Midbrain (tissue), 1 donor: ENCODE measurements around the gene KCNAB2.

Source experiments
- DNase-seq: peaks from one replicate; lab custom pipeline; 2025; lab: John Stamatoyannopoulos, UW

The KCNAB2 gene

DNA sequence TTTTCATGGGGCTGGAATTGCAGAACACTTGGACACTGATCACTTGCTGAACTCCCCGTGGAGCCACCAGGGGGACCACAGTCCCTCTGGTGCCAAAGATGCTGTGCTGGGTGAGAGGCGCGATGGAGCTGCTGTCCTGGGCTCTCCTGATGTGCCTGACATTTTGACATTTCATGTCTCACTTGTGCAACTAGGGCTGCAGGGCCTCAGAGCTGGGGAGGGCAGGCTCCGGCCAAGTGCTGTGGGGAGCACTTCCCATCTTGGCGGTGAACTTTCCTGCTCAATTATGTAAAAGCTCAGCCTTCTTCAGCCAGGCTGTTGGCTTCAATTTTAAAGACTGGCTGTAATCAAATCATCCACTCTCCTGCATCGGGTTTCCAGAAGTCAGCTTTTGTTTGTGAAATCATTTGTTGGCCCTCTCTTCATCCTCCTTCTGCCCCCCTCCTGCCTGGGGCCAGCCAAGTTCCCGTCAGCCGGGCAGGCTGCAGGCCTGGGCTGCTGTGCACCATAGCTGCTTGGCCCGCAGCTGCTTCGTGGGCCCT, 36.8 kb downstream of the KCNAB2 start:
- peak; percentile 17 for DNase-seq

GRCh38 chr1:6083385-6083784, 37.7 kb downstream of the KCNAB2 start:
- DNase-seq, result no peak

DNA sequence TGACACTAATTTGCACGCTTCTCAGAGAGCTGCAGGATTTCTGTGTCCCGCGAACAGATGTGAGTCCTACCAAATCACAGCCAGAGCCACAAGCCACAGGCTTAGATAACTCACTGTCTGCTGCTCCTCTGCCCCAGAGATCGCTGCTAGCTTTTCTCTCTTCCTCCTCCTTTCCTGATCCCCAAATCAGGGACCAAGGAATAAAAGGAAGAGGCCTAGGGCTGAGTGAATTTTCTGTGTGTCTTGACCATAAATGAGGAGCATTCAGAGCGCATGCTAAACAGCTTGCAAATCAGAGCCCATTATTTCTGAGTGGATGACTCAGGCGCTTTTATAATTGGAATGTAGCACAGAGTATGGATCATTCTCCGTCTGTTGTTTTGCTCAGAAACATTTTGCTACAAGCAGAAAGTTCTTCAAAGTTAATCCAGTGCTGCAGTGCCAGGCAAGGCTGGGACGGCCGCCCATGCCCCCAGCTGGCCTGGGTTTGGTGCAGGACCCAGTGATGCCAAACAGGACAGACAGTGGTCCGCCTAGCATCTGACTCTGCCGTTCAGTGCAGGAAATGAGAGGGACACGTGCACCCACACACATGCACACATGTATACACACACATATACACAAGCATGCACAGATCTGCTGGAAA, 38.2 kb downstream of the KCNAB2 start:
- peak; percentile 30 for DNase-seq

DNA sequence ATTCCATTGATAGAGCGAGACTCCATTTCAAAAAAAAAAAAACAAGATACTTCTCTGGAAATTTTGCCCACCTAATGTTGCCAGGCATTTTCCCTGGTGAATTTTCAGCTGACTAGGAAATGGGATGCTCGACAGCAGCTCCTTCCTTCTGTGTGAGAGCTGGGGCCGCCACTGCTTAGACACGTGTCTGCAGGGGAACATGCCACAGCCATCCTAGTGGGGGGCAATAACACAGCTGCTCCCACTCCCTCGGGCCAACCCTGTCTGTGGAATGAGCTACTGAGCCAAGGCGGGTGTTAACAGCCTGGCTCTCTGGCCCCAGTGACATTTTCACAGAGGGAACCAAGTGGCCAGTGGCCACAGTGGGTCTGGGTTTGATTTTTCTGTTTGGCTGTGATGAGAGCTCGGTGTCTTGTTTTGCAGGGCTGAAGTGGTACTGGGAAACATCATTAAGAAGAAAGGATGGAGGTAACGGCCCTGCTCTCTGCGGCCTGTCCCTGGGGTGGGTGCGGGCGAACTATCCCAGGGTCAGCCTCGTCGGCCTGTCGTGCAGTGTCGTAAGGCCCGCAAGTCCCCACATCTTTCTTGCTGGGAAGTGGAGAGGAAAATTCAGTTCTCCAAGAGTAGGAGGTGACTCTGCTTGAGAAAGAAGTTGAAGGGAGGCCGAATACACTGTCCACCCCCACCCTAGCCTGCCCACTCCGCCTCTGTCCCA, 39.2 kb downstream of the KCNAB2 start:
- DNase-seq, result no peak

DNA sequence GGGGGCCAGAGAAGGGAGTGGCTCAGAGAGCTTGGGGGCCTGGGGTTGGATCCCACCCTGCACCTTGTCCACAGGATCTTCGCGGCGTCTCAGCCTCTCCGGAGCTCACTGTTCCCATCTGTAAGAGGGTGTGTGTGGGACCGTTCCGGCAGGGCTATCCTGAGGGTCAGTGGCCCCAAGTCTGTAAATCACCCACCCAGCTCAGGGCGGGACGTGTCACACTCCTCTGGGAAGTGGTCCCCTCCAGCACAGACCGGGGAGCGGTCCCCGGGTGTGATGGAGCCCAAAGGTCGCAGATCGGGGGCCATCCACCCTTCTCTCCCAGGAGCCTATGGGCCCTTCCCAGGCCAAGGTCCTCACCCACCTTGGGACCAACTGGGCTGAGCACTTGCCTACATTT, 40.0 kb downstream of the KCNAB2 start:
- no peak for DNase-seq

- no peak for DNase-seq
Observed at GRCh38 chr1:6086358-6086757, 40.7 kb downstream of the KCNAB2 start.

- no peak for DNase-seq
Observed at GRCh38 chr1:6086762-6087376, 41.2 kb downstream of the KCNAB2 start.

- DNase-seq, result no peak
Observed at GRCh38 chr1:6087377-6087772, 41.7 kb downstream of the KCNAB2 start.

DNA sequence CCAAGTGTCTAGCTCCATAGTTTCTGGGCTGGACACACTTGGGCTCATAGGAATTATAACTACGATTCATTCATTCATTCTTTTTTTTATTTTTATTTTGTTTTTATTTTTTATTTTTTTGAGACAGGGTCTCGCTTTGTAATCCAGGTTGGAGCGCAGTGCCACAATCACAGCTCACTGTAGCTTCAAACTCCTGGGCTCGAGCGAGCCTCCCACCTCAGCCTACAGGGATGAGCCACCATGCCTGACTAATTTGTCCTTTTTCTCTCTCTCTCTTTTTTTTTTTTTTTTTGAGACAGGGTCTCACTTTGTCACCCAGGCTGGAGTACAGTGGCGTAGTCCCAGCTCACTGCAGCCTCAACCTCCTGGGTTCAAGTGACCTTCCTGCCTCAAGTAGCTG, 42.3 kb downstream of the KCNAB2 start:
- no peak for DNase-seq

GRCh38 chr1:6088956-6089355, 43.3 kb downstream of the KCNAB2 start:
- no peak for DNase-seq

DNA sequence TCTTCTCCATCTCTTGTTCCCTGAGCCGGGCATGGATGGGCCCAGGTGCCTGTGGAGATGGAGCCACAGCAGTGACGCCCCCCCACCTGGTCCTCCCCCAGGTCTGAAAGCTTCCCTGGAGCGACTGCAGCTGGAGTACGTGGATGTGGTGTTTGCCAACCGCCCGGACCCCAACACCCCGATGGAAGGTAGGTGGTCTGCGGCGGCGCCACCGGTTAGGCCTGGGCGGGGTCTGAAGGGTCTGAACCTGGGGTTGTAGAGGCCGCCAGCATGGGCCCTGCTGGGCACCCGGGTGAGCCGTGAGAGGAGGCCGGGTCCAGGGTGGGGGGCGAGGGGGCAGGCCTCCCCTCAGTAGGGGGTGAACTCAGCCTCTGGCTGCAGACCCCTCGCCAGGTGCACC, 44.6 kb downstream of the KCNAB2 start:
- DNase-seq, result no peak

DNA sequence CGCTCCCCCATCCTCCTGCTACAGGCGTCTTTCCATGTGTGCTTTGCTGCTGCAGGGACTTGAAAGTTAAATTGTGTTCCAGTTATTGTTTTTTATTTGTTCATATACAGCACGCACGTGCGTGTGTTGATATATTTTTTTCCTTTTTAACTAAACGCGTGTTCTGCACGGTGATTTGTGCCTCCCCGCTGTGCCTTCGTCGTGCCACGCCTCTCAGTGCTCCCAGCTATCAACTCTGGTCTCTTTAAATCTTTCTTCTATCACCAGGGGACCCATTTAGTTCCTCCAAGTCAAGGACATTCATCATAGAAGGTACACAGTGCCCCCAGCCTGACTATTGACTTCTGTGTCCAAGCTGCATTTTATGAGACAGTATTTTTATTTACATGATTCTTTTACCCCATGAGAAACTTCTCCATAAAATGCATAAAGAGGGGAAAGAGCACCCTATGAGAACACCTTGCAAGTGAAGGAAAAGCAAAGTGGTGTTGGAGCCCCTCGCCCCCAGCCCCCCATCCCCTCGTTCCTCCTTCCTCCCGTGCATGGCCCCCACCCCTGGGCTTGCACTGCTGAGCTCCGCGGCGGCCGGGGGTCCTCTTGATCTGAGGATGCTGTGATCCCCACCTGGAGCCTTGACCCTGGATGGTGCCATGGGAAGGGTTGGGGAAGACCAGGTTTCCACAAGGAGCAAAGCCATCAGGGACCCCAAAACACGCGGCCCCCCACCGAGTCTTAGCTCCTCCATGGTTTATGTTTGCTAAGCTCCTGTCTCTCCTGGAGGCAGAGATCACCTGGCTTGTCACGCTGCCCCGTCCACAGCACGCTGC, 45.5 kb downstream of the KCNAB2 start:
- DNase-seq, result no peak

GRCh38 chr1:6091823-6092109, 46.1 kb downstream of the KCNAB2 start:
- no peak for DNase-seq

DNA sequence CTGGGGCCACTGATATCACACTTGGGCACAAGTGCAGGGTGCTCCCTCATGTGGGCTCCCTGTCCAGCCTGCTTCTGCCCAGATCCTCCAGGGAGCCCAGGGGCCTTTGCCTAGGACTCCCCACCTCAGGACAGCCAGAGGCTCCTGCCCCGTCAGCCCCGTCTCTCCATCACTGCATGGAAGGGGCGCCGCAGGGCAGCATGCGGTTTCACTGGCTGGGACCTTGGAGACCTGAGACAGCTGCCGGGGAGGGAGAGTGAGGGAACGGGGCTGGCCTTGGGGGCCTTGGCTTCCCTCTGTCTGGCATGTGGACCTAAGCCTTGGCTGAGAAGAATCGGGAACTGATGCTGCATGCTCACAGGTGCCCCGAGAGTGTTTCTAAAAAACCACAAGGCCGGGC, 46.5 kb downstream of the KCNAB2 start:
- DNase-seq, result no peak

- DNase-seq, result no peak
Observed at GRCh38 chr1:6093071-6093470, 47.4 kb downstream of the KCNAB2 start.

DNA sequence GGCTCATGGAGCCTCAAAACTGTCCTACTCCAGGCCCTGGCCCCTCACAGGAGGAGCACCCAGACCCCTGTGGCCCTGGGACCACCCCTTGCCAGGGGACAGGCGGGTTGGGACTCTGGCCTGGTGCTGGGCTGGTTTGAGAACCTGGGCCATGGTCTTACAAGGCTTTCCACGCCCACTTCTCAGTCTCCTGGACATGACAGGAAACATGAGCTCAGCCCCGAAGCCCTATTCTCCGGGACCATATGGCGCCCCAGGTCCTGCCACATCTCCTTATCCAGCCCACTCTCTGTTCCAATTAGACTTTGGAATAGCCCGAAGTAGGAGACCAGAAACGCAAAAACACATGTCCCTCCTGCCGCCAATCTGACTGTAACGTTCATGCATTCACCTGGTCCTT, 47.9 kb downstream of the KCNAB2 start:
- no peak for DNase-seq

DNA sequence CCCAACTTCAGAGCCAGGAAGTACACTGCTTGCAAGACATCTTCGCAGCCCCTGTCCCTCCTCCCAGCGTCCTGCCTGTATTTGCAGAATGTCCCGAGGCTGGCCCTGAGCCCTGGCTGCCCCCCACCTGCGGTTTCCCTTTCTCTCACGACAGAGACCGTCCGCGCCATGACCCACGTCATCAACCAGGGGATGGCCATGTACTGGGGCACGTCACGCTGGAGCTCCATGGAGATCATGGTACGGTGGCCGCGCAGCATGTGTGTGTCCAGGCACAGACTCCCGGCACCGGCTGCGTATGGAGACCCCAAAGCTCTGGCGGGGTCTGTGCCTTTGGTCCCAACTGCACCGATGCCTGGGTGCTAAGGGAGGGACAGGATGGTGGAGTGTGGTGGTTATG, 48.6 kb downstream of the KCNAB2 start:
- no peak for DNase-seq

- DNase-seq, result no peak
Observed at GRCh38 chr1:6094801-6095505, 49.3 kb downstream of the KCNAB2 start.

GRCh38 chr1:6095511-6096242, 50.0 kb downstream of the KCNAB2 start:
- DNase-seq, result no peak

GRCh38 chr1:6096243-6097116, 50.8 kb downstream of the KCNAB2 start:
- no peak for DNase-seq
